OCI-LY1 (cell line): ENCODE measurements around the gene KLK1.

Experiments
- CTCF ChIP-seq: fragments of 200-600 bp; sonication (generic), shearing (Covaris generic); IDR thresholded peaks from 2 replicates; pipeline ENCODE4 v1.5.1; 2017; ENCODE audit warnings: mild to moderate bottlenecking, antibody characterized with exemption, low read length, moderate library complexity, mixed read lengths
- EZH2 ChIP-seq: fragments of 200-600 bp; sonication (generic), shearing (Covaris generic); IDR thresholded peaks from 2 replicates; pipeline ENCODE4 v1.8.0; 2017; ENCODE audit warnings: borderline replicate concordance, mixed run types, mild to moderate bottlenecking, antibody characterized with exemption, low read length, moderate library complexity, mixed read lengths

DNA sequence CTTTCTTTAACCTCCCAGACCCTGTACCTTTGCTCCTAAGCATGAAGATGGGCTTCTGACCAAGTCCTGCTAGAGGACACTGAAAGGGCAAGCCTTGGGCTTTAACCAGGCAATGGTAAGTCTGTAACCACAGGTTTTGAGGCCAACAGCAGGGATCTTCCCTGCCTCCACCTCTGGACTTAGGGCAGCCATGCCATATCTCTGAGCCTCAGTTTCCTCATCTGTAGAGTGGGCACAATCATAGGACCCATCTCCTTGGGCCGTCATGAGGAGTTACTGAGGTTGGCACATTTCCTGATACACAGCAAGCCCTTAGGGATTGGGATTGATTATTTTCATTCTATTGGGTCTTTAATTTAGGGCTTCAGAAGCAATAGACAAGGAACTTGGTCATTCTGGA is 14.7 kb downstream of the KLK1 start:
- TF ChIP-seq CTCF, result no peak
- TF ChIP-seq EZH2, result no peak
